ENCODE measurements around the gene MEAK7. TPM values are rescaled to one million over a fixed set of nuclear protein-coding genes. Genes with fewer than 3 reads are reported as not detected.
A peak's percentile ranks its signal among the peaks of the same experiment; 100 is the strongest.

Gene MEAK7
- total RNA-seq, 2 donors from 2014 or later = 30.3 to 34.9 TPM

DNA sequence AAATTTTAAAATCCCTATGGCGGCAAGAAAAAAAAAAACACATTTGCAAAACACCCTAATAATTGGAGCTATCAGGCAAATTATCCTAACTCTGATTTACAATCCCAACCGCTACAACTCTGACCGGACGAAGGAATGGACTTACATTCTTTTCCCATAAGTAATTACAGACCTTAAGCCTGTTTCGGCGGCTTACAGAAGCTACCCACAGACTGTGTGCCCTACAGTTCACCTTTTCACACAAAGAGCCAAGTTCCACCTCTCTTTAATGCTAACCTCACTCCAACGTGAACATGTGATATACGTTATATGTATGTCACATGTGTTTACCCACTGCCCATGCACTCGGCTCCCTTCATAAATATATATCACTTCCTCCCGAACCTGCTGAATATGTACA, 8.7 kb upstream of the MEAK7 start:
- TF ChIP-seq, protein P1, sequence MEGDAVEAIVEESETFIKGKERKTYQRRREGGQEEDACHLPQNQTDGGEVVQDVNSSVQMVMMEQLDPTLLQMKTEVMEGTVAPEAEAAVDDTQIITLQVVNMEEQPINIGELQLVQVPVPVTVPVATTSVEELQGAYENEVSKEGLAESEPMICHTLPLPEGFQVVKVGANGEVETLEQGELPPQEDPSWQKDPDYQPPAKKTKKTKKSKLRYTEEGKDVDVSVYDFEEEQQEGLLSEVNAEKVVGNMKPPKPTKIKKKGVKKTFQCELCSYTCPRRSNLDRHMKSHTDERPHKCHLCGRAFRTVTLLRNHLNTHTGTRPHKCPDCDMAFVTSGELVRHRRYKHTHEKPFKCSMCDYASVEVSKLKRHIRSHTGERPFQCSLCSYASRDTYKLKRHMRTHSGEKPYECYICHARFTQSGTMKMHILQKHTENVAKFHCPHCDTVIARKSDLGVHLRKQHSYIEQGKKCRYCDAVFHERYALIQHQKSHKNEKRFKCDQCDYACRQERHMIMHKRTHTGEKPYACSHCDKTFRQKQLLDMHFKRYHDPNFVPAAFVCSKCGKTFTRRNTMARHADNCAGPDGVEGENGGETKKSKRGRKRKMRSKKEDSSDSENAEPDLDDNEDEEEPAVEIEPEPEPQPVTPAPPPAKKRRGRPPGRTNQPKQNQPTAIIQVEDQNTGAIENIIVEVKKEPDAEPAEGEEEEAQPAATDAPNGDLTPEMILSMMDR (conservative IDR thresholded peaks at IDR 0.05) = no peak
- Histone ChIP-seq H3K36me3 (ENCODE audit: control insufficient read depth, insufficient read depth, low read length) (no peaks in the 10 kb centered on the region), H3K9me3 (ENCODE audit: control insufficient read depth, low read length) (no peaks in the 10 kb centered on the region), H3K4me3 (ENCODE audit: low read length) (no peak overlapping the region), H3K9ac (ENCODE audit: extremely low read depth, low read length, poor library complexity, severe bottlenecking) (no peak overlapping the region), H3K27me3 (ENCODE audit: control insufficient read depth, insufficient read depth, low read length, poor library complexity, severe bottlenecking) (no peaks in the 10 kb centered on the region), H3K4me1 (ENCODE audit: control insufficient read depth, insufficient read depth, low read length) (peaks cover 3% of the 10 kb centered on the region), H3K27ac (ENCODE audit: low read depth, low read length) (no peak overlapping the region)
- peaks cover 20% of the 10 kb centered on the region for H3K27me3 Mint-ChIP-seq (ENCODE audit: insufficient read depth)
- no peak overlapping the region for H3K27ac Mint-ChIP-seq
- H3K4me3 Mint-ChIP-seq = no peak overlapping the region
- H3K4me1 Mint-ChIP-seq = peaks cover 9% of the 10 kb centered on the region
- DNase-seq = no peak
- no peaks in the 10 kb centered on the region for H3K36me3 Mint-ChIP-seq (ENCODE audit: low read depth)
- H3K9me3 Mint-ChIP-seq = no peaks in the 10 kb centered on the region
- WGBS, 2 experiments (ENCODE audit: insufficient coverage in 1 of 2, insufficient read length in 1 of 2) = 94 to 98% methylated on average over 10 of the region's 10 CpGs

DNA sequence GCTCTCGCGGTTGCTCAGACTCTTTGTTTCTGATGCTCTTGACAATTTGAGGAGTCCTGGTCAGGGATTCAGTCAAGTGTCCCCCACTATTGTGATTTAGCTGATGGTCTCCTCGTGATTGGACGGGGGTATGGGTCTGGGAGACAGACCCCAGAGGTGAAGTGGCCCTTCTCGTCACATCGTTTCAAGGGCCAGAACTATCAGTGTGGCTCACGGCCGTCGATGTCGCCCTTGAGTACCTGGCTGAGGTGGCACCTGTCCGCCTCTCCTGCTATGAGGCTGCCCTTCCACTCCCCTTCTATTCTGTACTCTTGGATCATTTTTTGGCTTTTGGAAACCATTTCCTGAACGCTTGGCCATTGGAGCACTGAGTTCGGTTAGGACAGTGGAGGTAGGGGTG, 7.4 kb upstream of the MEAK7 start:
- Mint-ChIP-seq H3K9me3 (no peaks in the 10 kb centered on the region), H3K4me1 (peaks cover 9% of the 10 kb centered on the region), H3K36me3 (ENCODE audit: low read depth) (no peaks in the 10 kb centered on the region)

DNA sequence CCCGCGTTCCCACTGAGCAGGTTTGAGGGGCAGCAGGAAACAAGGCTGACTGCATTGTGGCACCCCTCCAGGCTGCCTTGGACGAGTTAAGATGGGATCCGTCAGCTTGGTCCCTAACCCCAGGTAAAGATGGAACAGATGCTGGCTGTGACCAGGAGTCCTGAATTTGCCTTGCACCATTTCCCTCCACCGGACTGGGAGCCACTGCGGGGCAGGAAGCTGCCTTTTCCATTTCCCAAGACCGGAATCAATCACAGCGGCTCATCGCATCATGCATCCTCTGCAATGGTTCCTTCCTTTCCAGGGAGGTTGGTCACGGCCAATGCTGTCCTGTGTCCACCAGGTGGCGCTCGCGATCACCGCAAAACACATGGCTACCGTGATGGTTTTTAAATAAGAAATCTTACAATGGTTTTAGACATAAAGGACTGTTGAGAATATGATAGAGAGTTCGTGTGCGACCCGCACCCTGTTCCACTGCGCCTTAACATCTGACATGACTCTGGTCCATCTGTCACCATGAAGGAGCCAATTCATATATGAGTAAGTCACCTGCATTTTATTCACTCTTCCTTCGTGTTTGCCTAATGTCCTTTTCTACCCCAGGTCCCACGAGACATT, 6.8 kb upstream of the MEAK7 start:
- peaks cover 3% of the 10 kb centered on the region for H3K4me1 ChIP-seq (ENCODE audit: control insufficient read depth, insufficient read depth, low read length)
- no peaks in the 10 kb centered on the region for H3K9me3 Mint-ChIP-seq
- H3K4me3 Mint-ChIP-seq = no peak overlapping the region
- TF ChIP-seq, protein P1 (conservative IDR thresholded peaks at IDR 0.05) = peak; percentile 98
- no peak overlapping the region for H3K27ac ChIP-seq (ENCODE audit: low read depth, low read length)
- H3K36me3 Mint-ChIP-seq (ENCODE audit: low read depth) = no peaks in the 10 kb centered on the region
- 22 to 41% methylated on average over 14 to 21 of the region's 21 CpGs for WGBS, 2 experiments (ENCODE audit: insufficient coverage in 1 of 2, insufficient read length in 1 of 2)
- no peak overlapping the region for H3K9ac ChIP-seq (ENCODE audit: extremely low read depth, low read length, poor library complexity, severe bottlenecking)
- DNase-seq = peak; percentile 94
- no peaks in the 10 kb centered on the region for H3K36me3 ChIP-seq (ENCODE audit: control insufficient read depth, insufficient read depth, low read length)
- H3K4me3 ChIP-seq (ENCODE audit: low read length) = no peak overlapping the region
- no peak overlapping the region for H3K27ac Mint-ChIP-seq
- peaks cover 20% of the 10 kb centered on the region for H3K27me3 Mint-ChIP-seq (ENCODE audit: insufficient read depth)
- no peaks in the 10 kb centered on the region for H3K9me3 ChIP-seq (ENCODE audit: control insufficient read depth, low read length)
- no peaks in the 10 kb centered on the region for H3K27me3 ChIP-seq (ENCODE audit: control insufficient read depth, insufficient read depth, low read length, poor library complexity, severe bottlenecking)
- peaks cover 9% of the 10 kb centered on the region for H3K4me1 Mint-ChIP-seq

More for the DNA sequence above, 7.4 kb upstream of the MEAK7 start:
- H3K9ac ChIP-seq (ENCODE audit: extremely low read depth, low read length, poor library complexity, severe bottlenecking) = no peak overlapping the region
- WGBS, 2 experiments (ENCODE audit: insufficient coverage in 1 of 2, insufficient read length in 1 of 2) = 86 to 87% methylated on average over 12 to 13 of the region's 13 CpGs
- no peak for DNase-seq
- no peaks in the 10 kb centered on the region for H3K27me3 ChIP-seq (ENCODE audit: control insufficient read depth, insufficient read depth, low read length, poor library complexity, severe bottlenecking)
- Mint-ChIP-seq H3K4me3 (no peak overlapping the region), H3K27me3 (ENCODE audit: insufficient read depth) (peaks cover 20% of the 10 kb centered on the region), H3K27ac (no peak overlapping the region)
- H3K36me3 ChIP-seq (ENCODE audit: control insufficient read depth, insufficient read depth, low read length) = no peaks in the 10 kb centered on the region
- peaks cover 3% of the 10 kb centered on the region for H3K4me1 ChIP-seq (ENCODE audit: control insufficient read depth, insufficient read depth, low read length)
- TF ChIP-seq, protein P1 (conservative IDR thresholded peaks at IDR 0.05) = no peak
- no peak overlapping the region for H3K4me3 ChIP-seq (ENCODE audit: low read length)
- no peak overlapping the region for H3K27ac ChIP-seq (ENCODE audit: low read depth, low read length)
- H3K9me3 ChIP-seq (ENCODE audit: control insufficient read depth, low read length) = no peaks in the 10 kb centered on the region

Measured in endodermal cell (in vitro differentiated cells).